GM23248 (cell line): ENCODE measurements around the gene GLRX5. TPM values are rescaled to one million over a fixed set of nuclear protein-coding genes. Genes with fewer than 3 reads are reported as not detected.

Experiments
- DNase-seq: peaks from one replicate; pipeline ENCODE4 v3.0.0-alpha.2; 2015
- H2AFZ ChIP-seq: fragments of 200-600 bp; sonication (generic); 2 replicates; pipeline ENCODE4 v1.6.1; 2016; ENCODE audit warnings: antibody characterized with exemption
- H3F3A ChIP-seq: fragments of 200-600 bp; sonication (generic); 2 replicates; pipeline ENCODE4 v1.6.1; 2016; ENCODE audit warnings: mild to moderate bottlenecking, antibody characterized with exemption, mixed run types; ENCODE audit not compliant: insufficient read depth
- H3K27ac ChIP-seq: fragments of 200-600 bp; sonication (generic); 2 replicates; pipeline ENCODE4 v1.5.1; 2016; ENCODE audit warnings: mild to moderate bottlenecking
- H3K27me3 ChIP-seq: fragments of 200-600 bp; sonication (generic); replicated peaks from 2 replicates; pipeline ENCODE4 v1.6.1; 2016; ENCODE audit warnings: mild to moderate bottlenecking; ENCODE audit not compliant: insufficient read depth
- H3K36me3 ChIP-seq: fragments of 200-600 bp; sonication (generic); 2 replicates; pipeline ENCODE4 v1.6.1; 2016; ENCODE audit warnings: low read depth, mild to moderate bottlenecking
- H3K4me1 ChIP-seq: fragments of 200-600 bp; sonication (generic); 2 replicates; pipeline ENCODE4 v1.6.1; 2016; ENCODE audit warnings: mild to moderate bottlenecking; ENCODE audit not compliant: insufficient read depth
- H3K4me2 ChIP-seq: fragments of 200-600 bp; sonication (generic); one replicate; pipeline ENCODE4 v1.6.1; 2016; ENCODE audit warnings: mild to moderate bottlenecking; ENCODE audit not compliant: unreplicated experiment
- H3K4me3 ChIP-seq: fragments of 200-600 bp; sonication (generic); 2 replicates; pipeline ENCODE4 v1.5.1; 2016; ENCODE audit warnings: mild to moderate bottlenecking
- H3K79me2 ChIP-seq: fragments of 200-600 bp; sonication (generic); 2 replicates; pipeline ENCODE4 v1.6.1; 2016; ENCODE audit warnings: mild to moderate bottlenecking; ENCODE audit not compliant: insufficient read depth
- H3K9ac ChIP-seq: fragments of 200-600 bp; sonication (generic); 2 replicates; pipeline ENCODE4 v1.6.1; 2016; ENCODE audit warnings: mild to moderate bottlenecking
- H3K9me2 ChIP-seq: fragments of 200-600 bp; sonication (generic); 2 replicates; pipeline ENCODE4 v1.6.1; 2016; ENCODE audit warnings: mixed run types, mild to moderate bottlenecking, moderate library complexity; ENCODE audit not compliant: insufficient read depth
- H3K9me3 ChIP-seq: fragments of 200-600 bp; sonication (generic); one replicate; pipeline ENCODE4 v1.6.1; 2017; ENCODE audit warnings: low read depth
- H4K20me1 ChIP-seq: fragments of 200-600 bp; sonication (generic); 2 replicates; pipeline ENCODE4 v1.6.0; 2016; ENCODE audit not compliant: insufficient read depth
- EZH2 ChIP-seq: fragments of 200-600 bp; sonication (generic); IDR thresholded peaks from 2 replicates; pipeline ENCODE4 v1.6.1; 2018; ENCODE audit warnings: antibody characterized with exemption, mild to moderate bottlenecking; ENCODE audit not compliant: insufficient read depth, poor library complexity, severe bottlenecking
- EZH2phosphoT487 ChIP-seq: fragments of 200-600 bp; sonication (generic); IDR thresholded peaks from 2 replicates; pipeline ENCODE4 v1.6.1; 2018; ENCODE audit warnings: antibody characterized with exemption, moderate library complexity, mild to moderate bottlenecking, low read depth; ENCODE audit not compliant: insufficient read depth
- WGBS, 2 experiments: methylation state at CpG; one replicate each; pipeline ENCODE4 v1.1.6; 2015 to 2017; ENCODE audit warnings: low lambda C conversion rate in 2 of 2, low coverage in 1 of 2; ENCODE audit errors: missing lambda C conversion rate in 2 of 2; 5-methylcytosine and 5-hydroxymethylcytosine counted together
- in situ Hi-C: fragments of 300-500 bp; cut with MboI; formaldehyde crosslinking; loops from 2 replicates; pipeline ENCODE4 v1.15.0; 2020
- polyA plus RNA-seq: library from polyadenylated mRNA; unstranded; fragments of >200 nt; fragmentation: Nextera tagmentation; extraction: Ambion mirVana; gene quantifications from 2 replicates; pipeline ENCODE4 v1.2.1, GENCODE V29; 2016
- total RNA-seq: library from RNA; depleted of rRNA; stranded (reverse); fragments of >200 nt; shearing (Covaris generic); gene quantifications from 2 replicates; pipeline ENCODE4 v1.2.3, GENCODE V29; 2014

The GLRX5 gene
- total and polyA plus RNA-seq, 2 experiments from 2014 or later, result 38.6 to 48.7 TPM

- H3F3A ChIP-seq, result no peaks in the 10 kb centered on the region
- H4K20me1 ChIP-seq, result no peaks in the 10 kb centered on the region
- in situ Hi-C loops, result loop anchor here (25.0 kb wide), 1 partner anchor 432 kb away; no protein-coding TSS in a partner anchor
- H3K9me3 ChIP-seq, result no peaks in the 10 kb centered on the region
- no peak overlapping the region for H3K27ac ChIP-seq
- H3K9me2 ChIP-seq, result no peaks in the 10 kb centered on the region
- 81 to 84% methylated on average over 10 of the region's 10 CpGs for WGBS, 2 experiments
- H2AFZ ChIP-seq, result no peak overlapping the region
- no peak for DNase-seq
- H3K79me2 ChIP-seq, result no peaks in the 10 kb centered on the region
- no peak overlapping the region for H3K4me2 ChIP-seq
- H3K4me3 ChIP-seq, result no peak overlapping the region
- no peaks in the 10 kb centered on the region for H3K27me3 ChIP-seq
- no peak overlapping the region for H3K9ac ChIP-seq
- no peaks in the 10 kb centered on the region for H3K4me1 ChIP-seq
- TF ChIP-seq EZH2, result no peak
- no peak for TF ChIP-seq EZH2phosphoT487
- H3K36me3 ChIP-seq, result no peaks in the 10 kb centered on the region
Observed at GRCh38 chr14:95555053-95555452, 20.2 kb downstream of the GLRX5 start.

GRCh38 chr14:95557291-95557690, 22.4 kb downstream of the GLRX5 start:
- 83 to 88% methylated on average over 11 of the region's 11 CpGs for WGBS, 2 experiments
- Histone ChIP-seq H3F3A (no peaks in the 10 kb centered on the region), H3K27me3 (no peaks in the 10 kb centered on the region; the same call in 1 of the 2 replicates), H3K9me3 (no peaks in the 10 kb centered on the region), H3K9ac (no peak overlapping the region), H3K9me2 (no peaks in the 10 kb centered on the region), H2AFZ (no peak overlapping the region), H3K4me2 (no peak overlapping the region), H3K4me3 (no peak overlapping the region), H3K27ac (no peak overlapping the region), H3K79me2 (no peaks in the 10 kb centered on the region), H3K4me1 (no peaks in the 10 kb centered on the region), H3K36me3 (no peaks in the 10 kb centered on the region), H4K20me1 (no peaks in the 10 kb centered on the region)
- in situ Hi-C loops, result loop anchor here (25.0 kb wide), 1 partner anchor 430 kb away; no protein-coding TSS in a partner anchor
- no peak for TF ChIP-seq EZH2
- TF ChIP-seq EZH2phosphoT487, result no peak
- no peak for DNase-seq

GRCh38 chr14:95557832-95558231, 23.0 kb downstream of the GLRX5 start:
- Histone ChIP-seq H3K9ac (no peak overlapping the region), H4K20me1 (no peaks in the 10 kb centered on the region), H3K4me2 (no peak overlapping the region), H2AFZ (no peak overlapping the region), H3K27me3 (no peaks in the 10 kb centered on the region; the same call in 1 of the 2 replicates), H3K9me2 (no peaks in the 10 kb centered on the region), H3K9me3 (no peaks in the 10 kb centered on the region), H3K79me2 (no peaks in the 10 kb centered on the region), H3K36me3 (no peaks in the 10 kb centered on the region), H3K4me1 (no peaks in the 10 kb centered on the region), H3F3A (no peaks in the 10 kb centered on the region), H3K4me3 (no peak overlapping the region), H3K27ac (no peak overlapping the region)
- TF ChIP-seq EZH2 (no peak), EZH2phosphoT487 (no peak)
- in situ Hi-C loops, result loop anchor here (25.0 kb wide), 1 partner anchor 429 kb away; no protein-coding TSS in a partner anchor
- DNase-seq, result no peak
- WGBS, 2 experiments, result 42 to 50% methylated on average over 2 of the region's 2 CpGs

- Histone ChIP-seq H3K4me3 (no peak overlapping the region), H3K9me3 (no peaks in the 10 kb centered on the region), H3K9me2 (no peaks in the 10 kb centered on the region), H3K4me1 (no peaks in the 10 kb centered on the region), H3K9ac (no peak overlapping the region), H3K27ac (no peak overlapping the region), H4K20me1 (no peaks in the 10 kb centered on the region), H3F3A (no peaks in the 10 kb centered on the region), H3K79me2 (no peaks in the 10 kb centered on the region), H3K36me3 (no peaks in the 10 kb centered on the region), H2AFZ (no peak overlapping the region), H3K4me2 (no peak overlapping the region), H3K27me3 (no peaks in the 10 kb centered on the region; the same call in 1 of the 2 replicates)
- in situ Hi-C loops, result loop anchor here (25.0 kb wide), 1 partner anchor 428 kb away; no protein-coding TSS in a partner anchor
- no peak for DNase-seq
- 54 to 58% methylated on average over 6 of the region's 6 CpGs for WGBS, 2 experiments
- TF ChIP-seq EZH2 (no peak), EZH2phosphoT487 (no peak)
Observed at GRCh38 chr14:95559203-95559602, 24.4 kb downstream of the GLRX5 start.

GRCh38 chr14:95561001-95561412, 26.2 kb downstream of the GLRX5 start:
- TF ChIP-seq EZH2phosphoT487, result no peak
- no peak for TF ChIP-seq EZH2
- H4K20me1 ChIP-seq, result no peaks in the 10 kb centered on the region
- H3K4me2 ChIP-seq, result no peak overlapping the region
- no peaks in the 10 kb centered on the region for H3K9me3 ChIP-seq
- in situ Hi-C loops, result loop anchor here (25.0 kb wide), 1 partner anchor 426 kb away; no protein-coding TSS in a partner anchor
- H3K9ac ChIP-seq, result no peak overlapping the region
- no peak overlapping the region for H3K4me3 ChIP-seq
- H3K36me3 ChIP-seq, result no peaks in the 10 kb centered on the region
- no peaks in the 10 kb centered on the region for H3K4me1 ChIP-seq
- H3F3A ChIP-seq, result no peaks in the 10 kb centered on the region
- DNase-seq, result peak; percentile 80
- no peaks in the 10 kb centered on the region for H3K79me2 ChIP-seq
- no peak overlapping the region for H3K27ac ChIP-seq
- H3K9me2 ChIP-seq, result no peaks in the 10 kb centered on the region
- WGBS, 2 experiments, result 12 to 14% methylated on average over 14 of the region's 14 CpGs
- no peaks in the 10 kb centered on the region; the same call in 1 of the 2 replicates for H3K27me3 ChIP-seq
- no peak overlapping the region for H2AFZ ChIP-seq
